ENCODE results near the gene FOSL1.

DNA sequence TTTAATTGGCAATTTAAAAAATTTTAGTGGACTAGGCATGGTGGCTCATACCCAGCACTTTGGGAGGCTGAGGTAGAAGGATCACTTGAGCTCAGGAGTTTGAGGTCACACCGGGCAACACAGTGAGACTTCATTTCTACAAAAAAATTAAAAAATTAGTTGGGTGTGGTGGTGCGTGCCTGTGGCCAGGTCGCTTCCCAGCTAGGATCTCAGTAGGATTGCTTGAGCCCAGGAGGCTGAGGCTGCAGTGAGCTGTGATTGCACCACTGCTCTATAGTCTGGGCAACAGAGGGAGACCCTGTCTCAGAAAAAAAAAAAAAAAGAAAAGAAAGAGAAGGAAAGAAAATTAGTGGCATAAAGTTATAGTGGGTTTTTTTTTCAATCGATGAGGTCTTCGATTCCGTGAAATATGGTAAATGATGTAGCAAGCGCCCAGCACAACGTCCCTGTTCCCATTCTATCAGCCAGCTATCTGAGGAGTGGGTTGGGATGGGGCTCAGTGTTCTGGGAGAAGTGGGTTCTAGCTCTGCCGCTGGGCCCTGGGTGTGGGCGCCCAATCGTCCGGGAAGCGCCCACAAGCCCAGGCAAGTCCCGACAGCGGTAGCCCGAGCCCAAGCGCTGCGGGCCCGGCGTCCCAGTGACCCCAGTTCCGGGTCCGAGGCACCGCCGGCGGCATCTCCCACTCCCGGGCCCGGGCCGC, 1.4 kb downstream of the FOSL1 start:
- TF ChIP-seq CTCF (IDR thresholded peaks at IDR 0.05) (no peak), POLR2AphosphoS5 (IDR thresholded peaks at IDR 0.05; ENCODE audit: low read depth, low read length) (no peak)
- TF ChIP-seq, protein P1, sequence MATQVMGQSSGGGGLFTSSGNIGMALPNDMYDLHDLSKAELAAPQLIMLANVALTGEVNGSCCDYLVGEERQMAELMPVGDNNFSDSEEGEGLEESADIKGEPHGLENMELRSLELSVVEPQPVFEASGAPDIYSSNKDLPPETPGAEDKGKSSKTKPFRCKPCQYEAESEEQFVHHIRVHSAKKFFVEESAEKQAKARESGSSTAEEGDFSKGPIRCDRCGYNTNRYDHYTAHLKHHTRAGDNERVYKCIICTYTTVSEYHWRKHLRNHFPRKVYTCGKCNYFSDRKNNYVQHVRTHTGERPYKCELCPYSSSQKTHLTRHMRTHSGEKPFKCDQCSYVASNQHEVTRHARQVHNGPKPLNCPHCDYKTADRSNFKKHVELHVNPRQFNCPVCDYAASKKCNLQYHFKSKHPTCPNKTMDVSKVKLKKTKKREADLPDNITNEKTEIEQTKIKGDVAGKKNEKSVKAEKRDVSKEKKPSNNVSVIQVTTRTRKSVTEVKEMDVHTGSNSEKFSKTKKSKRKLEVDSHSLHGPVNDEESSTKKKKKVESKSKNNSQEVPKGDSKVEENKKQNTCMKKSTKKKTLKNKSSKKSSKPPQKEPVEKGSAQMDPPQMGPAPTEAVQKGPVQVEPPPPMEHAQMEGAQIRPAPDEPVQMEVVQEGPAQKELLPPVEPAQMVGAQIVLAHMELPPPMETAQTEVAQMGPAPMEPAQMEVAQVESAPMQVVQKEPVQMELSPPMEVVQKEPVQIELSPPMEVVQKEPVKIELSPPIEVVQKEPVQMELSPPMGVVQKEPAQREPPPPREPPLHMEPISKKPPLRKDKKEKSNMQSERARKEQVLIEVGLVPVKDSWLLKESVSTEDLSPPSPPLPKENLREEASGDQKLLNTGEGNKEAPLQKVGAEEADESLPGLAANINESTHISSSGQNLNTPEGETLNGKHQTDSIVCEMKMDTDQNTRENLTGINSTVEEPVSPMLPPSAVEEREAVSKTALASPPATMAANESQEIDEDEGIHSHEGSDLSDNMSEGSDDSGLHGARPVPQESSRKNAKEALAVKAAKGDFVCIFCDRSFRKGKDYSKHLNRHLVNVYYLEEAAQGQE (IDR thresholded peaks at IDR 0.05; ENCODE audit: insufficient read depth in 1 of 2, low read depth in 2 of 2, low read length in 1 of 2) = 0 out of 4 replicates have a peak, but pooled peaks of 1 of the 2 experiments have one; percentile 32
